Sigmoid colon (tissue), 4 donors: ENCODE results near the gene PPME1.

ENCODE experiments used
- POLR2AphosphoS5 ChIP-seq, 4 donors: sonication (generic); formaldehyde crosslinking; IDR thresholded peaks; one replicate each; pipeline ENCODE4 v1.6.1; 2017; ENCODE audit warnings: antibody characterized with exemption in 4 of 4
- TF ChIP-seq, protein P1 (sequence below), 4 experiments: fragments of 450-650 bp in 3 of 4; fragments of 200-600 bp in 1 of 4; IDR thresholded peaks; one replicate each; pipeline ENCODE4 v1.5.1; 2016 to 2019; ENCODE audit warnings: antibody characterized with exemption in 4 of 4, mild to moderate bottlenecking in 3 of 4, moderate library complexity in 2 of 4

DNA sequence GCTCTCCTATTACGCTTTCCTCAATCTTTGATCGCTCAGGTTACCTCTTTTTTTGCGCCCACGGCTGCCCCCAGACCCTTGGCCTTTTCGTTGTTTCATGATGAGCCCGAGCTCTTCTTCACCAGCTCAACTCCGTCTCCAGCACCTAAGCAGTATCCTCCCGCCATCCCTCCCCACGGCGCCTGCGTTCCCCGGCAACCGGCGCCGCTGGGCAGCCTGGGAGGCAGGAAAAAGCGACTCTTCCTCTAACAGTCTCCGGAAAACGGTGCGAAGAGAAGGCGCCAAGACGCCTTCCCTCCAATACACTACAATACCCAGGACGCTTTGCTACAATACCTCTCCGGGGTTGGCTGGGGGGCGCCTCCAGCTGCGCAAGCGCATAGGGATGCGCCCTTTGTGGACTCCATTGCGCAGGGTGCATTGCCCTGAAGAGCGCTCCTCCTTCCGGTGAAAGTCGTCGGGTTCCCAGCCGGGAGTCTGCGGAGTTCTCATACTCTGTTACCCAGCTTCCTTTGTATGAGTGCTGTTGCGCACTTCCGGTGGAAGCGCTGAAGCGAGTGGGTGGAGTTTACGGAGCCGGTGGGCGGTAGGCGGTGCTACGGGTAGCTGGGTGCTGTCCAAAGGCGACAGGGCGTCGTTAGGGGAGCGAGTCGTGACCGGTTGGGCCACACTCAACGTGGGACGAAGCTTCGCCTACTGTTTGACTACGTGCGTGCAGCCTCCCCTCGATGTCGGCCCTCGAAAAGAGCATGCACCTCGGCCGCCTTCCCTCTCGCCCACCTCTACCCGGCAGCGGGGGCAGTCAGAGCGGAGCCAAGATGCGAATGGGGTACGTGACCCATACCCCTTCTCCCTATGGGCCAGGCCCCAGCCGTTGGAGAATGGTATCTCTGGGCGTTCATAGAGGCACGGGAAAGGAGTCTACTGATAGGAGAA lies at the start of gene PPME1, which contains the start of gene C2CD3:
- peak; percentile 68 to 91 (median 87) for TF ChIP-seq POLR2AphosphoS5 (IDR thresholded peaks at IDR 0.05)
- TF ChIP-seq, protein P1, sequence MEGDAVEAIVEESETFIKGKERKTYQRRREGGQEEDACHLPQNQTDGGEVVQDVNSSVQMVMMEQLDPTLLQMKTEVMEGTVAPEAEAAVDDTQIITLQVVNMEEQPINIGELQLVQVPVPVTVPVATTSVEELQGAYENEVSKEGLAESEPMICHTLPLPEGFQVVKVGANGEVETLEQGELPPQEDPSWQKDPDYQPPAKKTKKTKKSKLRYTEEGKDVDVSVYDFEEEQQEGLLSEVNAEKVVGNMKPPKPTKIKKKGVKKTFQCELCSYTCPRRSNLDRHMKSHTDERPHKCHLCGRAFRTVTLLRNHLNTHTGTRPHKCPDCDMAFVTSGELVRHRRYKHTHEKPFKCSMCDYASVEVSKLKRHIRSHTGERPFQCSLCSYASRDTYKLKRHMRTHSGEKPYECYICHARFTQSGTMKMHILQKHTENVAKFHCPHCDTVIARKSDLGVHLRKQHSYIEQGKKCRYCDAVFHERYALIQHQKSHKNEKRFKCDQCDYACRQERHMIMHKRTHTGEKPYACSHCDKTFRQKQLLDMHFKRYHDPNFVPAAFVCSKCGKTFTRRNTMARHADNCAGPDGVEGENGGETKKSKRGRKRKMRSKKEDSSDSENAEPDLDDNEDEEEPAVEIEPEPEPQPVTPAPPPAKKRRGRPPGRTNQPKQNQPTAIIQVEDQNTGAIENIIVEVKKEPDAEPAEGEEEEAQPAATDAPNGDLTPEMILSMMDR (IDR thresholded peaks at IDR 0.05) = no peak
